Upper lobe of left lung (tissue), 4 donors: ENCODE results near the gene ITPKB.

Experiments used
- POLR2A ChIP-seq, 4 donors: fragments of 450-650 bp; IDR thresholded peaks; one replicate each; pipeline ENCODE4 v1.5.1; 2016 to 2017; ENCODE audit warnings: antibody characterized with exemption in 4 of 4, mild to moderate bottlenecking in 2 of 4
- POLR2AphosphoS5 ChIP-seq, 2 donors: sonication (generic); formaldehyde crosslinking; IDR thresholded peaks; one replicate each; pipeline ENCODE4 v1.5.1; 2017; ENCODE audit warnings: antibody characterized with exemption in 2 of 2
- TF ChIP-seq, protein P1 (sequence below), 6 experiments: fragments of 450-650 bp in 4 of 6; fragments of 200-600 bp in 2 of 6; sonication (generic) in 2 of 6; IDR thresholded peaks; one replicate each; pipeline ENCODE4 v1.5.1; 2016 to 2019; ENCODE audit warnings: antibody characterized with exemption in 6 of 6

DNA sequence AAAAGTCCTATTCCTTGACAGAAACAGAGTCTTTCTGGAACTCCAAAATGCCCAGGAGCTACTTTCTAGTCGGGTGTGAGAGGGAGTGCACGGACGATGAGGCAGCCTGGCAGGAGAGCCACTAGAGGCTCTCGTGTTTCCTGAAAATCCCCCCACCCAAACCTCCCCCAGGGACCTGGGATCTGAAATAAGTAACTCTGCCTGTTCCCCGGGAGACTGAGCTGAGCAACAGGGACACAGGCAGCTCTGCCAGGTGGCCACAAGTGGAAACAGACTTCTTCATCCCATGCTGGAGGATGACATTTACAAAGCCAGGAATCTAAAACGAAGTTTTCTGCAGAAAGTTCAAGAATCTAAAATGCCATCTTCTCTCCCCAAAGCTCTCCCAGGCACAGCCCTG, 77.1 kb downstream of the ITPKB start:
- TF ChIP-seq, protein P1, sequence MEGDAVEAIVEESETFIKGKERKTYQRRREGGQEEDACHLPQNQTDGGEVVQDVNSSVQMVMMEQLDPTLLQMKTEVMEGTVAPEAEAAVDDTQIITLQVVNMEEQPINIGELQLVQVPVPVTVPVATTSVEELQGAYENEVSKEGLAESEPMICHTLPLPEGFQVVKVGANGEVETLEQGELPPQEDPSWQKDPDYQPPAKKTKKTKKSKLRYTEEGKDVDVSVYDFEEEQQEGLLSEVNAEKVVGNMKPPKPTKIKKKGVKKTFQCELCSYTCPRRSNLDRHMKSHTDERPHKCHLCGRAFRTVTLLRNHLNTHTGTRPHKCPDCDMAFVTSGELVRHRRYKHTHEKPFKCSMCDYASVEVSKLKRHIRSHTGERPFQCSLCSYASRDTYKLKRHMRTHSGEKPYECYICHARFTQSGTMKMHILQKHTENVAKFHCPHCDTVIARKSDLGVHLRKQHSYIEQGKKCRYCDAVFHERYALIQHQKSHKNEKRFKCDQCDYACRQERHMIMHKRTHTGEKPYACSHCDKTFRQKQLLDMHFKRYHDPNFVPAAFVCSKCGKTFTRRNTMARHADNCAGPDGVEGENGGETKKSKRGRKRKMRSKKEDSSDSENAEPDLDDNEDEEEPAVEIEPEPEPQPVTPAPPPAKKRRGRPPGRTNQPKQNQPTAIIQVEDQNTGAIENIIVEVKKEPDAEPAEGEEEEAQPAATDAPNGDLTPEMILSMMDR (IDR thresholded peaks at IDR 0.05): no peak
- TF ChIP-seq POLR2AphosphoS5 (IDR thresholded peaks at IDR 0.05): no peak
- no peak for TF ChIP-seq POLR2A (IDR thresholded peaks at IDR 0.05)
